NCI-H82 (cell line): ENCODE results near the gene CFAP54.

Experiments
- DNase-seq: peaks from one replicate; lab custom pipeline; 2025; lab: John Stamatoyannopoulos, UW

Gene CFAP54

GRCh38 chr12:96828169-96828789 lies 338.9 kb downstream of the CFAP54 start:
- DNase-seq, result peak; percentile 24

DNA sequence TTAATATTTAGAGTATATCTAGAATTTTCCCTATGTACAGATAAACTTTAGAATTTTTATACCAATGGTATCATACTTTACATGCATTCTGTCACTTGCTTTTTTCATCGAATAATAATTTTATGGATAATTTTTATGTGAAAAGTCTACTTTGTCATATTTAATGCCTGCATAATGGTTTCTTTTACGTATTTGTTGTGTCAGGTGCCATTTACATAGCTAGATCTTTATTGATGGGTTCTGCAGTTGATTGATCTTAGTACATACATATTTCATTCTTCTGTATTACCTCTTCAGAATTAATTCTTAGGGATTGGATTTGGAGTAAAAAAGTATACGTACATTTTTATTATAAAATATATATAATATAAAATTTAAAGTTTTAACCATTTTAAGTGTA lies 340.0 kb downstream of the CFAP54 start:
- no peak for DNase-seq

GRCh38 chr12:96831346-96831745 lies 342.0 kb downstream of the CFAP54 start:
- DNase-seq, result no peak

GRCh38 chr12:96846293-96846692 lies 356.9 kb downstream of the CFAP54 start:
- no peak for DNase-seq

- no peak for DNase-seq
These were observed 361.3 kb downstream of the CFAP54 start for GRCh38 chr12:96850676-96851075.

DNA sequence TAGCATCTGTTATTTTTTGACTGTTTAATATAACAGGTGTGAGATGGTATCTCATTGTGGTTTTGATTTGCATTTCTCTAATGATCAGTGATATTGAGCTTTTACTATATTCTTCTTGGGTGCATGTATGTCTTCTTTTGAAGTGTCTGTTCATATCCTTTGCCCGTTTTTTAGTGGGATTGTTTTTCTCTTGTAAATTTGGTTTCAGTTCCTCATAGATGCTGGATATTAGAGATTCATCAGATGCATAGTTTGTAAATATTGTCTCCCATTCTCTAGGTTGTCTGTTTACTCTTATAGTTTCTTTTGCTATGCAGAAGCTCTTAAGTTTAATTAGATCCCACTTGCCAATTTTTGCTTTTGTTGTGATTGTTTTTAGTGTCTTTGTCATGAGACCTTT lies 368.8 kb downstream of the CFAP54 start:
- no peak for DNase-seq

DNA sequence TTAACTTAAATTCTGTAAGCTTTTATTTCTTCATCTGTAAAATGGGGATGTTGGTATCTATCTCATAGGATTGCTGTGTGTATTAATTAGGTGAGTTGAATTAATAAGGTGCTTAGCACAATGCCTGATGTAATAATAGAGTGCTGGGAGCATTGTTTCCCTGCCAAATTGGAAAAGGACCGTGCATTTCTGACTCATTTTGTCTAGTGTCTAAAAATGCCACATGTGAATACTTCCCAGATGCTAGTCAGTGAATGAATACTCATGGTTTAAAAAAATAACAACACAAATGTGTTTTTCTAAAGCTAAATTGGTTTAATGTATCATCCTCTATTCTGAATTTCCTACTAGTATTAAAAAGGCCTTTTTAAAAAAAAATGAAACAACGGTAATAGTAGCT lies 372.3 kb downstream of the CFAP54 start:
- DNase-seq, result no peak

DNA sequence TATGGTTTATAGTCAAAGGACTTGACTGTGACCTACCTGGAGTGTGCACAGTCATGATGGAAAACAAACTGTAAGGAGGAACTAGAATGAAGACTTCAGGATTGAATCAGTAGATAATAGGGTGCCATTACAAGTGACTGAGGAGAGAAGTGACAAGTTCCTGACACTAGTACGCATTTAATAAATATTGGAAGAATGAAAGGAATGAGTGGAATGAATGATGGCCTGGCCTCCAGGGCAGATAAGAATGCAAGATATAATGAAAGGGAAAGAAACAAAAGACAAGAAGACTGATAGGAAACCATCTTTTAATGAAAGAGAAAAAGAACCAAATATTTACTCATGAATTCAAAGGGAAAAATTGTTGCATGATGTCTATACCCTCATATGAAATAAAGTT lies 372.9 kb downstream of the CFAP54 start:
- no peak for DNase-seq

GRCh38 chr12:96864335-96864734 lies 375.0 kb downstream of the CFAP54 start:
- DNase-seq, result no peak

- no peak for DNase-seq
These were observed 377.6 kb downstream of the CFAP54 start for GRCh38 chr12:96866801-96867590.

DNA sequence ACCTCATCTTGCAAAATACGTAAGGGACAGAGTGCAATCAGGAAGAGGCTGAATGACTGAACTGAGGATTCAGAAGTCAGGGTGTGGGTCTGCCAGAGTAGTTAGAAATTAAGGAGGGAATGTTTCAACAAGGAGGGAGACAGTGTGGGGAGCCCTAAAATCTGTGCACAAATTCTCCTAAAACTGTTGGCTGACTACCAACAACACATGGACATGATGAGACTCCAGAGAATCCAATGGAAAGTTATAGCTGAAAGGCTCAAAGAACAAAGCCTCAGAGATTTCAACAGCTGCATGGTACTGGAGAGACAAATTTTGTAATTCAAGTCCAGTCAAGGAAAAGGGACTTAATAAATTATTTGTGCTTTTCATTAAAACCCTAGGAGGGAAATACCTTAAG lies 381.6 kb downstream of the CFAP54 start:
- DNase-seq, result no peak

DNA sequence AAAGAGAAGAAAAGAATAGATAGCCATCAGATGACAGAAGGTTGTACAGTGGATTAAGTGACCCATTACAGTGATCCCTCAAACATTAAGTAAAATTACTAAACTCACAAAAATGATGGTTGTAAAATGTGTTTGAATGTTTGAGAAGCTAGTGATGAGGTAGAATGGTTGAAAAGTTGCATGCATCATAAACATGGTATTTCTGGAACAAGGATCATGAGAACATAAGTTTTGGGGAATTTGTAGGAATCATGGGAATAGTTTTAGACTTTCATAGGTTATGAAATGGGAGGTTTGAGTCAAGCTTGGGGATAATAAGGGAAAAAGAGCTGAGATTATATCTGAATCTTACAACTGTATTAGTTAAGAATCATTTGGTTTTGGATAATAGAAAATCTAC lies 383.6 kb downstream of the CFAP54 start:
- DNase-seq, result no peak

DNA sequence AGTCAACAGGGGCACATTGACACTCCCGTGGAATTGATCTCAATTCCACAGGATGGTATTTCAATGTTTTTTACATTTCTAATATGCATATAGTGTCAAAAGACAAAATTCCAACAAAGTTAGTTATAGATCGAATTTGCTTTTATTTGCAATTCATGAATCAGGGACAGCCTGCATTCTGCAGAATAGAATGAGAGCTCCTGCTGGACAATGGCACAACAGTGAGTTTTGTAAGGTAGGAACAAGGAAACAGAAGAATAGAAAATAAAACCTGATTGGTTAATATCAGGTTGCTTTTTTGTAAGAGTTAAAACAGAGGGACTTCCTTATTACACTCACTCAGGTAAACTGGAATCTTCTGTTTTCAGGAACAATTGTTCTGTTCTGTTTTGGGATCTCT lies 384.8 kb downstream of the CFAP54 start:
- DNase-seq, result no peak

- DNase-seq, result no peak
These were observed 387.6 kb downstream of the CFAP54 start for GRCh38 chr12:96876966-96877365.

GRCh38 chr12:96878704-96879103 lies 389.3 kb downstream of the CFAP54 start:
- no peak for DNase-seq

GRCh38 chr12:96879301-96879700 lies 389.9 kb downstream of the CFAP54 start:
- no peak for DNase-seq

- no peak for DNase-seq
These were observed 390.8 kb downstream of the CFAP54 start for GRCh38 chr12:96880220-96880619.

DNA sequence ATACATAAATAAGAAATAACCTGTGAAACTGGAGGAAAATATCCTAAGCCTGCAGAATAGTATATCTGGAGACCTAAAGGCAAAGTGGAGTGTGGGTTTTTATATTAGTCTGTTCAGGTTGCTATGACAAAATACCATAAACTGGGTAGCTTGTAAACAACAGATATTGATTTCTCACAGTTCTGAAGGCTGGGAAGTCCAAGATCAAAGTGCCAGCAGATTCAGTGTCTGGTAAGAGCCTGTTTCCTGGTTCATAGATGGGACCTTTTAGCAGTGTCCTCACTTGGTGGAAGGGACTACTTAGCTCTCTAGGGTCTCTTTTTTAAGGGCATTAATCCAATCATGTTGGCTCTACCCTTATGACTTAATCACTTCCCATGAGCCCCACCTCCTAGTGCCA lies 392.2 kb downstream of the CFAP54 start:
- no peak for DNase-seq

GRCh38 chr12:96882862-96883261 lies 393.5 kb downstream of the CFAP54 start:
- DNase-seq, result no peak

- DNase-seq, result no peak
These were observed 394.2 kb downstream of the CFAP54 start for GRCh38 chr12:96883571-96883970.

- DNase-seq, result no peak
These were observed 397.8 kb downstream of the CFAP54 start for GRCh38 chr12:96886998-96887677.

- no peak for DNase-seq
These were observed 400.0 kb downstream of the CFAP54 start for GRCh38 chr12:96889273-96889933.

- no peak for DNase-seq
These were observed 401.0 kb downstream of the CFAP54 start for GRCh38 chr12:96890331-96890730.
